ENCODE data around the gene HMG20A. TPM values are rescaled to one million over a fixed set of nuclear protein-coding genes. Genes with fewer than 3 reads are reported as not detected.

Gene HMG20A
- total RNA-seq, 1 experiment from 2014 or later: 60.2 TPM

DNA sequence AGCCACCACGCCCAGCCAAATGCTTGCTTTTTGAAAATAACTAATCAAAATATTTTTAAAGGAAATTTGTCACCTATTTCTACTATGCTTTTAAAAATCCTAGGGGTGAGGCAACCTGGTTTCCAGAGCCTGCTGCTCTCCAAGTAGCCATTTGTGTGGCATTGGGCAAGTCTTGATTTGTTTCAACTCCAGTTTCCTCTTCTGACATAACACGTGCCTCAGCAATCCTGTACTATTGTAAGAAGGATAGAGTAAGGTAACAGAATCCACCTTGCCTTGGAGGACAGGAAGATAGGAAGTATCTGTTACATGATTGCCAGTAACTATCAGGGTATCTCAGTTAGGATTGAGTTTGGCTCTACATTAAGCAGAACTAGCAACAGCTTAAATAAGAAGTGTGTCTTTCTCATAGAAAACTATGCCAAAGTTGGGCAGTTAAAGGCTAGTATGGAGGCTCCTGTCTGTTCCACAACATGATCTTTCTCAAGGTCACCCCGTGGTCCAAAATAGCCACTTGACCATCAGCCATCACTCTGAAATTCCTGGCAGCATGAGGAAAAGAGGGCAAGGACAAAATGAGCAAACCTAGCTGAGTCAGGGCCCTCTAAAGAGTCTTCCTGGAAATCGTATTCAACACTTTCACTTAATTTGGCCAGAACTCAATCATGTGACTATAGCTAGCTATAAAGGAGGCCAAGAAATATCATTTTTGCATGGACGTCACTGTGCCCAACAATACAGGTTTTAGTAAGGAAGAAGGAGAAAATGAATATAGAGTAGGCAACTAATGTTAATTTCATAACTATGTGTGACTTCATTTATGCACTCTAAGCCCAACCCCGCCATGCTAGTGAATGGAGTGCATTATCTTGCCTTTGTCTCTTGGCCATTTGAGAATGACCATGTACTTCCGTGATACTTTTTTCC, 66.1 kb downstream of the HMG20A start:
- Histone ChIP-seq H2BK15ac (ENCODE audit: low read depth, low read length) (no peak overlapping the region), H3K79me1 (ENCODE audit: insufficient read depth, low read depth, low read length, poor library complexity, severe bottlenecking) (no peaks in the 10 kb centered on the region), H4K8ac (replicated peaks; ENCODE audit: insufficient read length, low read depth, low read length) (no peak overlapping the region), H2BK120ac (ENCODE audit: low read depth, low read length, poor library complexity, severe bottlenecking) (no peak overlapping the region), H3K9me3 (ENCODE audit: control insufficient read depth, low read depth, low read length) (no peaks in the 10 kb centered on the region), H3K4ac (ENCODE audit: low read depth, low read length) (no peak overlapping the region), H4K20me1 (ENCODE audit: control insufficient read depth, insufficient read depth, insufficient read length) (no peaks in the 10 kb centered on the region), H2BK5ac (ENCODE audit: insufficient read length, low read length) (no peak overlapping the region), H4K5ac (ENCODE audit: insufficient read length, low read depth, low read length) (no peak overlapping the region), H2BK20ac (ENCODE audit: low read depth, low read length, poor library complexity, severe bottlenecking) (no peak overlapping the region), H3K4me1 (ENCODE audit: insufficient read depth, low read length) (peaks cover 14% of the 10 kb centered on the region), H3K14ac (ENCODE audit: insufficient read depth, low read length) (no peak overlapping the region), H4K91ac (ENCODE audit: insufficient read length, low read depth, low read length) (no peak overlapping the region), H3K79me2 (ENCODE audit: insufficient read depth, low read length) (no peaks in the 10 kb centered on the region), H3K27ac (ENCODE audit: insufficient read length, low read depth, low read length) (peak overlapping the region; percentile 54), H3K23me2 (ENCODE audit: insufficient read length, low read depth, low read length, poor library complexity, severe bottlenecking) (no peaks in the 10 kb centered on the region), H2AK5ac (ENCODE audit: insufficient read length, low read length) (no peak overlapping the region), H3K18ac (ENCODE audit: insufficient read length, low read depth, low read length) (no peak overlapping the region), H2BK12ac (ENCODE audit: insufficient read length, low read depth, low read length) (no peak overlapping the region), H3K9ac (ENCODE audit: extremely low read depth, insufficient read length, low read length) (no peak overlapping the region), H3K56ac (ENCODE audit: insufficient read length, low read depth, low read length) (no peak overlapping the region), H3K23ac (ENCODE audit: insufficient read length, low read depth, low read length) (no peak overlapping the region), H3K27me3 (ENCODE audit: insufficient read depth, low read length) (no peaks in the 10 kb centered on the region), H3K4me2 (ENCODE audit: insufficient read depth, insufficient read length, low read length) (no peak overlapping the region), H3T11ph (ENCODE audit: low read length) (no peak overlapping the region), H2AFZ (ENCODE audit: low read length) (no peak overlapping the region)
- Mint-ChIP-seq H3K9me3 (no peaks in the 10 kb centered on the region), H3K4me3 (no peak overlapping the region), H3K27me3 (ENCODE audit: low read depth) (no peaks in the 10 kb centered on the region), H3K36me3 (ENCODE audit: insufficient read depth in 1 of 3, low read depth in 3 of 3) (peaks cover 7 to 21% (median 19%) of the 10 kb centered on the region in 3 experiments; a peak in 6 of 7 replicates), H3K4me1 (peaks cover 47 to 48% of the 10 kb centered on the region in 2 experiments), H3K27ac (peak overlapping the region; percentile 8 to 89 (median 45); a peak in 4 of 7 replicates)
- WGBS (ENCODE audit: extremely low coverage, insufficient read length, low lambda C conversion rate): no CpG with 5 or more reads among the region's 7 CpGs
- no peak for TF ChIP-seq CTCF (conservative IDR thresholded peaks at IDR 0.05)
- DNase-seq: no peak

Data from H9 (cell line).